DND-41 (cell line): ENCODE measurements around the gene CELSR1.

Experiments
- EZH2 ChIP-seq: IDR thresholded peaks from 3 replicates; pipeline ENCODE4 v1.6.1; 2012; ENCODE audit warnings: borderline replicate concordance, low read depth, mild to moderate bottlenecking, moderate library complexity, low read length, inconsistent platforms; ENCODE audit not compliant: severe bottlenecking
- TF ChIP-seq, protein P1 (sequence below): IDR thresholded peaks from 2 replicates; pipeline ENCODE4 v1.5.1; 2012; ENCODE audit warnings: borderline replicate concordance, low read length, moderate library complexity, mild to moderate bottlenecking; ENCODE audit not compliant: poor library complexity, severe bottlenecking; ENCODE audit errors: extremely low read depth

- TF ChIP-seq EZH2 = no peak
- TF ChIP-seq, protein P1, sequence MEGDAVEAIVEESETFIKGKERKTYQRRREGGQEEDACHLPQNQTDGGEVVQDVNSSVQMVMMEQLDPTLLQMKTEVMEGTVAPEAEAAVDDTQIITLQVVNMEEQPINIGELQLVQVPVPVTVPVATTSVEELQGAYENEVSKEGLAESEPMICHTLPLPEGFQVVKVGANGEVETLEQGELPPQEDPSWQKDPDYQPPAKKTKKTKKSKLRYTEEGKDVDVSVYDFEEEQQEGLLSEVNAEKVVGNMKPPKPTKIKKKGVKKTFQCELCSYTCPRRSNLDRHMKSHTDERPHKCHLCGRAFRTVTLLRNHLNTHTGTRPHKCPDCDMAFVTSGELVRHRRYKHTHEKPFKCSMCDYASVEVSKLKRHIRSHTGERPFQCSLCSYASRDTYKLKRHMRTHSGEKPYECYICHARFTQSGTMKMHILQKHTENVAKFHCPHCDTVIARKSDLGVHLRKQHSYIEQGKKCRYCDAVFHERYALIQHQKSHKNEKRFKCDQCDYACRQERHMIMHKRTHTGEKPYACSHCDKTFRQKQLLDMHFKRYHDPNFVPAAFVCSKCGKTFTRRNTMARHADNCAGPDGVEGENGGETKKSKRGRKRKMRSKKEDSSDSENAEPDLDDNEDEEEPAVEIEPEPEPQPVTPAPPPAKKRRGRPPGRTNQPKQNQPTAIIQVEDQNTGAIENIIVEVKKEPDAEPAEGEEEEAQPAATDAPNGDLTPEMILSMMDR = no peak
Observed at GRCh38 chr22:46461566-46462180, 75.7 kb downstream of the CELSR1 start.
